ENCODE data around the gene BEND7. TPM values are rescaled to one million over a fixed set of nuclear protein-coding genes. Genes with fewer than 3 reads are reported as not detected.

Gene BEND7
- total and polyA plus RNA-seq, 8 donors = 7.3 to 22.8 (median 15.3) TPM

GRCh38 chr10:13516176-13516575 lies 12.6 kb downstream of the BEND7 start:
- Histone ChIP-seq H3K4me3 (no peak overlapping the region), H3K27ac (no peak overlapping the region), H3K9me3 (no peaks in the 10 kb centered on the region), H3K4me1 (no peaks in the 10 kb centered on the region), H3K27me3 (no peaks in the 10 kb centered on the region), H3K36me3 (no peaks in the 10 kb centered on the region)
- DNase-seq (no peak), FAIRE-seq (no peak), ATAC-seq (no peak)
- no peak for TF ChIP-seq CTCF (IDR thresholded peaks at IDR 0.05)
- intact Hi-C loops (cut with DNase I) = no loop called here
- WGBS, 2 donors = 87 to 88% methylated on average over 13 of the region's 13 CpGs

DNA sequence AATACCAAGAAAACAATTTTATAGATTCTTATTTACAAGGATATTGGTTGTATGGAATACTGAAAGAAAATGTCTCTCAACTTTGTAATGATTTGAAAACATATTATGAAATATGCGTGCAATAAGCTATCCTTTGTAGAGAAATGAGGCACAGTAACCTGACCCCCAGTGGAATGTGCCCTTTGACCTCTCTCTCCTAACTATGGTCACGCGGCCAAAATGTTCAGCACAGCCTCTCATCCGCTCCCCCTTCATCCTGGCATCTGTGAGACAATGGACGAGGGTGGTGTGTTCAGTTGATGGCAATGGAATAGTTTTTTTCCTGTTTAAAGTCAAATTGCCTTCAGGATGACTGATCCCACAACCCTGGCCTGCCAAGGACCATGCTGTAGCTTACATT lies 13.3 kb downstream of the BEND7 start:
- no peaks in the 10 kb centered on the region for H3K36me3 ChIP-seq
- no peak overlapping the region for H3K4me3 ChIP-seq
- 84 to 87% methylated on average over 5 of the region's 5 CpGs for WGBS, 2 donors
- DNase-seq (no peak), FAIRE-seq (no peak), ATAC-seq (no peak)
- H3K4me1 ChIP-seq = no peaks in the 10 kb centered on the region
- intact Hi-C loops (cut with DNase I) = no loop called here
- H3K9me3 ChIP-seq = no peaks in the 10 kb centered on the region
- no peak overlapping the region for H3K27ac ChIP-seq
- TF ChIP-seq CTCF (IDR thresholded peaks at IDR 0.05) = no peak
- H3K27me3 ChIP-seq = no peaks in the 10 kb centered on the region

DNA sequence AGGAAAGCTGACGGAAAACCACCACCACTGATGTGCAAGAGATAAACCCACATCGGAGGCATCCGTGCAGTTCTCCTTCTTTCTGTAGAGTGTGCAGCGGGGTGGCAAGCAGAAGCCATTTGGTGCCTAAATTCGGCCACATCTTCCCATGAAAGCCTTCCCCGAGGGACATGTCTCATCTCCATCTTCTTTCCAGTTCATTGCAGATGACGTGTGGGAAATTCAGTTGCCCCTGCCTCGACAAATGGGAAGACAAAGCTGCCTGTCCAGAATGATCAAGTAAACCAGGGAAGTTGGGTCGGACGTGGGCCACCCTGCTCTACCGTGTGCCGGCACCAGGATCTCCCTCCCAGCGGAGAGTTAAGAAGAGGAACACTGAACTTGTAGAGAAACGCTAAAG lies 14.5 kb downstream of the BEND7 start:
- Histone ChIP-seq H3K36me3 (no peaks in the 10 kb centered on the region), H3K9me3 (no peaks in the 10 kb centered on the region), H3K27me3 (no peaks in the 10 kb centered on the region), H3K4me1 (no peaks in the 10 kb centered on the region), H3K27ac (no peak overlapping the region), H3K4me3 (no peak overlapping the region)
- WGBS, 2 donors = 92 to 93% methylated on average over 14 of the region's 14 CpGs
- no peak for TF ChIP-seq CTCF (IDR thresholded peaks at IDR 0.05)
- FAIRE-seq (no peak), DNase-seq (no peak), ATAC-seq (no peak)
- intact Hi-C loops (cut with DNase I) = no loop called here

- no peak overlapping the region for H3K27ac ChIP-seq
- FAIRE-seq (no peak), DNase-seq (no peak), ATAC-seq (no peak)
- 33 to 36% methylated on average over 2 of the region's 2 CpGs for WGBS, 2 donors
- H3K27me3 ChIP-seq = no peaks in the 10 kb centered on the region
- H3K36me3 ChIP-seq = no peaks in the 10 kb centered on the region
- H3K4me1 ChIP-seq = no peaks in the 10 kb centered on the region
- H3K4me3 ChIP-seq = no peak overlapping the region
- no peaks in the 10 kb centered on the region for H3K9me3 ChIP-seq
- no peak for TF ChIP-seq CTCF (IDR thresholded peaks at IDR 0.05)
- intact Hi-C loops (cut with DNase I) = no loop called here
These were observed 16.2 kb downstream of the BEND7 start for GRCh38 chr10:13512564-13512963.

GRCh38 chr10:13511409-13511808 lies 17.4 kb downstream of the BEND7 start:
- intact Hi-C loops (cut with DNase I) = no loop called here
- DNase-seq (no peak), ATAC-seq (no peak), FAIRE-seq (no peak)
- Histone ChIP-seq H3K9me3 (no peaks in the 10 kb centered on the region), H3K27ac (no peak overlapping the region), H3K4me3 (no peak overlapping the region), H3K36me3 (no peaks in the 10 kb centered on the region), H3K4me1 (no peaks in the 10 kb centered on the region), H3K27me3 (no peaks in the 10 kb centered on the region)
- TF ChIP-seq CTCF (IDR thresholded peaks at IDR 0.05) = no peak
- WGBS, 2 donors = 86 to 91% methylated on average over 5 of the region's 5 CpGs

Data from pancreas (tissue), 10 donors.